Common myeloid progenitor, CD34-positive (primary cell): ENCODE results near the gene RFC2.
A peak's percentile ranks its signal among the peaks of the same experiment; 100 is the strongest.

Experiments used
- CTCF ChIA-PET: fragments of 350-600 bp; sonication (Branson Sonifier 250); formaldehyde crosslinking; loops from one replicate; lab custom pipeline; 2021; ENCODE audit warnings: antibody characterized with exemption; lab: Charles Lee
- POLR2A ChIA-PET: fragments of 350-600 bp; sonication (Branson Sonifier 250); formaldehyde crosslinking; loops from one replicate; lab custom pipeline; 2021; ENCODE audit warnings: antibody characterized with exemption; lab: Charles Lee
- DNase-seq, 3 donors: peaks; one replicate each; pipeline versions ENCODE4 v3.0.0 to v3.0.0-alpha.2; 2013
- H3K27ac ChIP-seq, 2 experiments: 1 replicate in 1 of 2; 2 replicates in 1 of 2; pipeline ENCODE4 v1.7.0; 2013; ENCODE audit warnings: inconsistent platforms in 2 of 2, low read length in 2 of 2, mild to moderate bottlenecking in 2 of 2, low read depth in 1 of 2, moderate library complexity in 1 of 2; ENCODE audit not compliant: severe bottlenecking in 2 of 2, insufficient read depth in 1 of 2, poor library complexity in 1 of 2
- H3K27me3 ChIP-seq, 5 experiments: replicated peaks in 2 of 5; 1 replicate in 3 of 5; 2 replicates in 2 of 5; pipeline versions ENCODE4 v1.6.1 to v1.7.0; 2013; ENCODE audit warnings: low read length in 4 of 5, mild to moderate bottlenecking in 2 of 5, moderate library complexity in 2 of 5, inconsistent platforms in 1 of 5; ENCODE audit not compliant: insufficient read depth in 5 of 5, control insufficient read depth in 4 of 5
- H3K36me3 ChIP-seq, 4 experiments: 1 replicate in 2 of 4; 2 replicates in 2 of 4; pipeline versions ENCODE4 v1.6.1 to v1.7.0; 2013; ENCODE audit warnings: low read length in 3 of 4, control low read depth in 1 of 4, mild to moderate bottlenecking in 1 of 4; ENCODE audit not compliant: control insufficient read depth in 4 of 4, insufficient read depth in 4 of 4
- H3K4me1 ChIP-seq, 4 experiments: 1 replicate in 3 of 4; 2 replicates in 1 of 4; pipeline versions ENCODE4 v1.6.1 to v1.7.1; 2013; ENCODE audit warnings: low read length in 3 of 4, mild to moderate bottlenecking in 3 of 4, control low read depth in 1 of 4, inconsistent platforms in 1 of 4, moderate library complexity in 1 of 4; ENCODE audit not compliant: control insufficient read depth in 4 of 4, insufficient read depth in 4 of 4; ENCODE audit errors: control extremely low read depth in 1 of 4
- H3K4me3 ChIP-seq, 7 experiments: 1 replicate in 4 of 7; 2 replicates in 3 of 7; pipeline versions ENCODE4 v1.5.1 to v1.7.0; 2013; ENCODE audit warnings: mild to moderate bottlenecking in 7 of 7, low read length in 6 of 7, moderate library complexity in 6 of 7, inconsistent platforms in 2 of 7, low read depth in 2 of 7, control low read depth in 1 of 7; ENCODE audit not compliant: insufficient read depth in 4 of 7, control insufficient read depth in 1 of 7; ENCODE audit errors: extremely low read depth in 1 of 7
- H3K9me3 ChIP-seq, 5 experiments: 1 replicate in 4 of 5; 2 replicates in 1 of 5; pipeline versions ENCODE4 v1.6.1 to v1.7.1; 2013; ENCODE audit warnings: low read length in 4 of 5, mild to moderate bottlenecking in 2 of 5, inconsistent platforms in 1 of 5, low read depth in 1 of 5, moderate library complexity in 1 of 5; ENCODE audit not compliant: control insufficient read depth in 4 of 5, insufficient read depth in 2 of 5; ENCODE audit errors: control extremely low read depth in 1 of 5
- WGBS: methylation state at CpG from one replicate; pipeline ENCODE4 v1.1.5; 2013; ENCODE audit not compliant: insufficient coverage; 5-methylcytosine and 5-hydroxymethylcytosine counted together

RFC2 gene

GRCh38 chr7:74269757-74270277 lies 15.6 kb upstream of the RFC2 start:
- no peak overlapping the region for H3K27ac ChIP-seq
- CTCF ChIA-PET = interaction anchor here (1.0 to 7.6 kb wide), 2 partner anchors 10 to 17 kb away, joined by 3 to 70 read pairs; partner anchors contain the start of gene CLIP2
- WGBS = 0% methylated on average over 4 of the region's 17 CpGs

GRCh38 chr7:74267756-74268565 lies 13.8 kb upstream of the RFC2 start:
- WGBS = 90% methylated on average over 7 of the region's 13 CpGs
- H3K4me1 ChIP-seq = peaks cover 6 to 55% (median 41%) of the 10 kb centered on the region in 4 experiments
- POLR2A ChIA-PET = no interaction called here

More at GRCh38 chr7:74269757-74270277, 15.6 kb upstream of the RFC2 start:
- POLR2A ChIA-PET = interaction anchor here (0.6 to 3.6 kb wide), 2 partner anchors 19 to 240 kb away, joined by 4 to 19 read pairs; partner anchors contain the start of gene CLIP2
- peak overlapping the region; percentile 24 to 79 (median 65) for H3K4me3 ChIP-seq
- no peaks in the 10 kb centered on the region for H3K27me3 ChIP-seq
- H3K4me1 ChIP-seq = peaks cover 6 to 71% (median 56%) of the 10 kb centered on the region in 4 experiments
- H3K36me3 ChIP-seq = no peaks in the 10 kb centered on the region
- peak; percentile 71 to 87 (median 85) for DNase-seq
- no peaks in the 10 kb centered on the region for H3K9me3 ChIP-seq

GRCh38 chr7:74266191-74266963 lies 12.2 kb upstream of the RFC2 start:
- H3K4me3 ChIP-seq = no peak overlapping the region
- WGBS = 62% methylated on average over 4 of the region's 7 CpGs
- H3K27ac ChIP-seq = no peak overlapping the region
- no peaks in the 10 kb centered on the region for H3K36me3 ChIP-seq
- CTCF ChIA-PET = interaction anchor here (1.0 to 1.4 kb wide), 3 partner anchors 9 to 61 kb away, joined by 3 read pairs; no protein-coding TSS in a partner anchor
- H3K27me3 ChIP-seq = no peaks in the 10 kb centered on the region
- no peaks in the 10 kb centered on the region for H3K9me3 ChIP-seq
- H3K4me1 ChIP-seq = peaks cover 3 to 39% (median 25%) of the 10 kb centered on the region in 4 experiments
- no peak for DNase-seq
- POLR2A ChIA-PET = no interaction called here

More at GRCh38 chr7:74267756-74268565, 13.8 kb upstream of the RFC2 start:
- H3K4me3 ChIP-seq = no peak overlapping the region
- DNase-seq = no peak
- no peak overlapping the region for H3K27ac ChIP-seq
- no peaks in the 10 kb centered on the region for H3K9me3 ChIP-seq
- H3K36me3 ChIP-seq = no peaks in the 10 kb centered on the region
- CTCF ChIA-PET = interaction anchor here (0.6 to 2.4 kb wide), 5 partner anchors 11 to 109 kb away, joined by 3 to 8 read pairs (median 3); no protein-coding TSS in a partner anchor
- H3K27me3 ChIP-seq = no peaks in the 10 kb centered on the region

- DNase-seq = no peak
- 96% methylated on average over 15 of the region's 21 CpGs for WGBS
- Histone ChIP-seq H3K4me1 (peaks cover 0 to 28% (median 19%) of the 10 kb centered on the region in 4 experiments), H3K9me3 (no peaks in the 10 kb centered on the region), H3K27ac (no peak overlapping the region), H3K27me3 (no peaks in the 10 kb centered on the region), H3K36me3 (no peaks in the 10 kb centered on the region), H3K4me3 (no peak overlapping the region)
- CTCF ChIA-PET = interaction anchor here (1.2 to 2.0 kb wide), 6 partner anchors 8 to 57 kb away, joined by 3 to 7 read pairs (median 3); partner anchors contain the start of gene RFC2
- POLR2A ChIA-PET = no interaction called here
Observed at GRCh38 chr7:74263399-74264120, 9.4 kb upstream of the RFC2 start.

- H3K36me3 ChIP-seq = no peaks in the 10 kb centered on the region
- no peak for DNase-seq
- no peaks in the 10 kb centered on the region for H3K27me3 ChIP-seq
- 98% methylated on average over 16 of the region's 20 CpGs for WGBS
- CTCF ChIA-PET = interaction anchor here (1.2 to 2.0 kb wide), 4 partner anchors 8 to 32 kb away, joined by 3 to 7 read pairs (median 4); partner anchors contain the start of gene RFC2
- POLR2A ChIA-PET = interaction anchor here (0.6 kb wide), 1 partner anchor 56 kb away, joined by 3 read pairs; no protein-coding TSS in a partner anchor
- no peaks in the 10 kb centered on the region for H3K9me3 ChIP-seq
- no peak overlapping the region for H3K27ac ChIP-seq
- H3K4me1 ChIP-seq = peaks cover 0 to 21% (median 14%) of the 10 kb centered on the region in 4 experiments
- no peak overlapping the region for H3K4me3 ChIP-seq
Observed at GRCh38 chr7:74262639-74263398, 8.6 kb upstream of the RFC2 start.

- H3K36me3 ChIP-seq = no peaks in the 10 kb centered on the region
Observed at GRCh38 chr7:74258639-74259038, 4.4 kb upstream of the RFC2 start.

More at GRCh38 chr7:74258639-74259038, 4.4 kb upstream of the RFC2 start:
- no peaks in the 10 kb centered on the region for H3K27me3 ChIP-seq
- H3K9me3 ChIP-seq = no peaks in the 10 kb centered on the region
- no peak overlapping the region for H3K27ac ChIP-seq
- no peak overlapping the region for H3K4me3 ChIP-seq
- POLR2A ChIA-PET = no interaction called here
- 95% methylated on average over 3 of the region's 9 CpGs for WGBS
- CTCF ChIA-PET = interaction anchor here (1.3 kb wide), 1 partner anchor 11 kb away, joined by 3 read pairs; no protein-coding TSS in a partner anchor
- DNase-seq = no peak
- H3K4me1 ChIP-seq = peaks cover 0 to 40% (median 31%) of the 10 kb centered on the region in 4 experiments
